Measurements from ENCODE around the gene NBPF1.
A peak's percentile ranks its signal among the peaks of the same experiment; 100 is the strongest.
"Not testable (repeated sequence)": the region's sequence is repeated elsewhere in the genome, so short reads cannot be mapped to it uniquely, and the experiment has no call there.

Gene NBPF1

DNA sequence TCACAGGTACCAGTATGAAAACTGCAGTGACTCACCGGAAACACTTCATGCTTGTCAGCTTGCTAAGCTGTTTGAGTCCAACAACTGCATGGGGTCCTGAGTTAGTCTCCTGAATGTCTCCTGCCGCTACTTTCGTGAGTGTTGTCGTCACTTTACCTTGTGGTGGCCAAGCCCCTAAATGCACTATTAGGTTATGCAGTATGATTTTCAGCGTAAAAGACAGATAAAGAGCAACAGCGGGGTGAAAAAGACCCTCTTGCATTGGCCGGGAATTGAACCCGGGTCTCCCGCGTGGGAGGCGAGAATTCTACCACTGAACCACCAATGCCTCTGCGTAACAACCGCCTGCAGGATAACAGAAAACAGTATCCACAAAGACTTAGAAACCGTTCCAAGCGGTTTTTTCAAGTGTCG lies 67.7 kb downstream of the NBPF1 start:
- peak; percentile 3 for DNase-seq (ENCODE audit: low spot score)

- peak; percentile 10 for DNase-seq (ENCODE audit: low spot score)
Measured at GRCh38 chr1:16540421-16540893, 72.9 kb downstream of the NBPF1 start.

GRCh38 chr1:16537528-16537927 lies 75.8 kb downstream of the NBPF1 start:
- DNase-seq (ENCODE audit: low spot score): not testable (repeated sequence)

DNA sequence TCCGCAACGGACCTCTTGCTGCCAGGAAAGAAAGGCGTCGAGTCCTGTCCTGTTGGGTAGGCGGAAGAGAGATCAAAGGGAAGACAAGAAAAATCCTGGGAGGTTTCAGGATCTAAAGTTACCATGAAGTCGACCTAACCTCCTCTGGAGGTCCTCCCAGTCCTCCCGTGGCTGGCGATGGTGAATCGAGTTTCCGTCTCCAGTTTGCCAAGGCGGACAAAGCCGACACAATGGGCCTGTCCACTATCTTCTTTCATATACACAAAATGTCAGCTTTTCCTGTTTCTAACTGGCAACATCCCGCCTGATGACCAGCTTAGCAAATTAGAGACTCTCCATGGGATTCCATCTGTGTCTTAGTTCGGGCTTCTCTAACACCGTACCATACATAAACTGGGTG lies 76.6 kb downstream of the NBPF1 start:
- DNase-seq (ENCODE audit: low spot score): not testable (repeated sequence)

- not testable (repeated sequence) for DNase-seq (ENCODE audit: low spot score)
Measured at GRCh38 chr1:16535898-16536297, 77.5 kb downstream of the NBPF1 start.

- not testable (repeated sequence) for DNase-seq (ENCODE audit: low spot score)
Measured at GRCh38 chr1:16535487-16535886, 77.9 kb downstream of the NBPF1 start.

DNA sequence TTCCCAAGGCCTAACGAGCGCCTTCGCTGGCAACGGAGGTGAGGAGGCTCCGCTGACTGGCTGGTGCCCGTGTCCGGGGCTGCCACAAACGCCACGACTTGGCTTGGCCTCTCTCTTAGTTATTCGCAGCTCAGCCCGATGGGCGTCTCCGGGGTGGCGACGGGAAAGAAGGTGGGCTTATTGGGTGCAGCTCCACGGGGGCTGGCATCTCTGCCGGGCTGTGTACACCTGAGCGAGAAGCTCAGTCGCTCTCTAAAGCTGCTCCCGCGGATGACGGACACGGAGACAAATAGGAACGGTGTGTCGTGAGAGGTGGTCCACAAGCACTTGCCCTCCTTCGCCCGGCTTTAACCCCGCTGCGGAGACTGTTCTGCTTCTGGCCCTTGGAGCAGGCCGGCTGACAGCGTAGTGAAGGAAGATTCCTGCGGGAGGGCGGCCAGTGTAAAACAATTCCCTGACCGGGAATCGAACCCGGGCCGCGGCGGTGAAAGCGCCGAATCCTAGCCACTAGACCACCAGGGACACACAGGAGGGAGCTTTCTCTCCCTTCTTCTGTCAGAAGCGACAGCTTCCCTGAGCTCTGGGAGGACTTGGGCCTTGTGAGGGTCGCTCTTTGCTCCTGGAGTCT lies 78.4 kb downstream of the NBPF1 start:
- DNase-seq (ENCODE audit: low spot score): peak; percentile 16

DNA sequence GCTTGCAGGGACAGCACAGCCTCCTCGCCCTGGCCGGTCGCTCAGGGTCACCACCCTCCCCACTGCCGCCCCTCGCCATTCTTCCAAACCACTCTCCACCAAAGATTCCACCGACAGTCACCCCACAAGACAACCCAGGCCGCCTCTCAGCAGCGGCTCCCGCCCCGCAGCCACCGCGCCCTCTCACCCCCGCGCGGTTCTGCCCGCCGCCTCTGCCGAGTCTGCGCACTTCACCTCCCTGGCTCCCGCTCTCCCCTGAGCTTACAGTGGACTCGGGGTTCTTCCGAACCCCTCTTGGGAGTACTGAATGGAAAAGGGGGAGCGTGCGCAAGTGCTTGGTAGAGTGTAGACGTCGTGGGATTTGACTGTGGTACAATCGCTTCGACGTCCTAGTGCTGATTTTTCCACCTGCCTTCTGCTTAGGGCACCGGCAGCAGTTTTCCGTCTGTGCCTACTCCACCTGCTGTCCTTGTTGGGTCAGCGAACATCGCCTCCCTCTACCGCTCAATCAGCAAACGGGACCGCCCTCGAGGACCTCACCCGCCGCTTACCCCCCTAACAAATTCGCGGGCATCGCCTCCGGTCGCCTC lies 79.0 kb downstream of the NBPF1 start:
- not testable (repeated sequence) for DNase-seq (ENCODE audit: low spot score)

DNA sequence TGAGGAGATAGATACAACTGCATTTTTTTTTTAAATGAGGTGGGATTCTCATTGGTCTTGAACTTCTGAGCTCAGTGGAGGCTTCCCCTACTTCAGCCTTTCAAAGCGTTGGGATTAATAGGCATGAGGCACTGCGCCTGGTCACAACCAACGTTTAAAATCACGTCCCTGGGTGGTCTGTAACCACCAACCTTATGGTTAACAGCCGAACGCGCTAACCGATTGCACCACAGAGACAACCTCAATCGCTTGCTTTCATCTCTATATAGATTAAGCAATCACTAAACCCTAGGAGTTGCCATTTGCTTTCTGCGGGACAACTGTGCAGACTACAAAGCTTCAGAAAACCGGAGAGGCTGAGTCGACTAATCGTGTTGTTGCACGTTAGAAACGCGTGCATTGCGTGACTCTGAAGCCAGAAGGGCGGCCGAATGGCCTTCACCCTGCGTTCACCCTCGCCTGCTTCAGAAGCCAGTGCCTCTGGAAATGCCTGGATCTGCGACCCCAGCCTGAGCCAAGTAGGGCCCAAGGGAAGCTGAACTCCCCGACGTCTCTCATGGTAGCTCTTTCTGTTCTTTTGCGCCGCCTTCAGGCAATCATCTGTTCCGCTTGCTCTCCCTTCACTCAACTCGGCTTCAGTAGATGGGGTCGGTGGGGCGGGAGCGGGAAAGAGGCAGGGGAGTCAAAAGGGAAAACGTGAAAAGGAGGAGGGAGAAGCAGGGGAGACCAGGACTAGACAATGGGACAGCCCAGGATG lies 81.0 kb downstream of the NBPF1 start:
- DNase-seq (ENCODE audit: low spot score): not testable (repeated sequence)

GRCh38 chr1:16528338-16528737 lies 85.0 kb downstream of the NBPF1 start:
- peak; percentile 25 for DNase-seq (ENCODE audit: low spot score)

DNA sequence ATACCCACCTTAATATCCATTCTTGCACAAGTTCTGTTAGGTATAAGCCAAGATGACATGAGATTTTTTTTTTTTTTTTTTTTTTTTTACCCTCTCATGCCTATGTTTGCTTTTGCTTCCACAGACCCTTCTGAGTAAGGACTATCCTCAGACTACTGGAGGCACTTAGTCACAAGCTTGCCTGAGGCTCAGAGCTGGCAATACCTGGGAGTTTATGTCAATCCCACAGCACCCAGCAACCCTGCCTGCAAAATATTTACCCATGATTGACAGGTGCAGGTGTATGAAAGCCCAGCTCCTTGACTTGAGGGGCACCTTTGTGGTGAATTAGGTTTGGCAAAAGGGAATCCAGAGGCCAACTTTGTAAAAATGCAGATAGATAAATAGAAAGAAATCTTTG lies 87.6 kb downstream of the NBPF1 start:
- DNase-seq (ENCODE audit: low spot score): not testable (repeated sequence)

GRCh38 chr1:16521679-16522078 lies 91.7 kb downstream of the NBPF1 start:
- DNase-seq (ENCODE audit: low spot score): not testable (repeated sequence)

- DNase-seq (ENCODE audit: low spot score): no peak
Measured at GRCh38 chr1:16521288-16521583, 92.1 kb downstream of the NBPF1 start.

DNA sequence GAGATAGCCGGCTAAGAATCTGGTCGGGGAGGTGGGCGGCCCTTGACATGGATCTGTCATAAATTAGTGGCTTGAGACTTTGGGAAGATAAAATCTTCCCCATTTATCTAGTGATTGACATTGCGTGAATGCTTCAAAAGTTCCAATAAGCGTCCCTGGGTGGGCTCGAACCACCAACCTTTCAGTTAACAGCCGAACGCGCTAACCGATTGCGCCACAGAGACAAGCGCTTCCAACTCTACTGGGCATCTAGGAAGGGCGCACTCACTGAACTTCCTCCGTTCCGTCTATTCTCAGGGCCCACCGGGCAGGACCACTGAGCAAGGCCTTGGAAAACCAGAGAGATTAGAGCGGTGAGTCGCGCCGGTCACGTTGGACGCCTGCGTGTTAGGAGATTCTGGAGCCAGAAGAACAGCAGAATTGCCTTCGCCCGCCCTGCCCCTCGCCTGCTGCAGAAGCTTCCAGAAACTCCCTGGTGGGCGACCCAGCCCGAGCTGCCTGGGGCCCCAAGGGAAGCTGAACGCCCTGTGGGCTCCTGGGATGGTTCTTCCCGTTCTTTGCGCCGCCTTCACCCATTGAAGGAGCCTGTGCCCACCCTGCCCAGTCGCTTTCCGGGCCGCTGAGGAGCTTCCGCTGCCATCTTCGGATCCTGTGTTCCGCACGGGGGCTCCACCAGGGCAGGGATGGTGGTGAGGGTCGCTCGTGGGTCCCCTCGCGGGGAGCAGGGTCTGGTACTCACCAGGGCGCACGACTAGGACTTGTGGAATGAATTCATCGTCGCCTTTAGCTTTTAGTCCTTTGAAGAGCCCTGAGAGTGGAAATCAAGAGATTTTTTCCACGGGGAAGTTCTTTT lies 92.7 kb downstream of the NBPF1 start:
- DNase-seq (ENCODE audit: low spot score): not testable (repeated sequence)

GRCh38 chr1:16519255-16519951 lies 94.0 kb downstream of the NBPF1 start:
- not testable (repeated sequence) for DNase-seq (ENCODE audit: low spot score)

DNA sequence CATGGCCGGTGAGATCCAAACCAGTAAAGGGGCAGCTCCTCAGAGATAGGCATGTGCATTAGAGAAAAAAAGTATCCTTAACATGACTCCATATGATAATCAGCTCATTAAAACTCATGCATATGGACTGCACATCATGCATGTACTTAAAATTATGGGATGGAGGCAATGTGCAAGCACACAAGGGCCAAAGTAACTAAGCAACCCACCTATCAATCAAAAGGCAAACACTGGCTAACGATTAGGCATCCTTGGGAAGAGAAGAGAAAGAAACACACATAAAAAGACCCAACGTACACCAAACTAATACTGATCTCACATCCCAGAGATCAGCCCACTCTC lies 94.5 kb downstream of the NBPF1 start:
- not testable (repeated sequence) for DNase-seq (ENCODE audit: low spot score)

DNA sequence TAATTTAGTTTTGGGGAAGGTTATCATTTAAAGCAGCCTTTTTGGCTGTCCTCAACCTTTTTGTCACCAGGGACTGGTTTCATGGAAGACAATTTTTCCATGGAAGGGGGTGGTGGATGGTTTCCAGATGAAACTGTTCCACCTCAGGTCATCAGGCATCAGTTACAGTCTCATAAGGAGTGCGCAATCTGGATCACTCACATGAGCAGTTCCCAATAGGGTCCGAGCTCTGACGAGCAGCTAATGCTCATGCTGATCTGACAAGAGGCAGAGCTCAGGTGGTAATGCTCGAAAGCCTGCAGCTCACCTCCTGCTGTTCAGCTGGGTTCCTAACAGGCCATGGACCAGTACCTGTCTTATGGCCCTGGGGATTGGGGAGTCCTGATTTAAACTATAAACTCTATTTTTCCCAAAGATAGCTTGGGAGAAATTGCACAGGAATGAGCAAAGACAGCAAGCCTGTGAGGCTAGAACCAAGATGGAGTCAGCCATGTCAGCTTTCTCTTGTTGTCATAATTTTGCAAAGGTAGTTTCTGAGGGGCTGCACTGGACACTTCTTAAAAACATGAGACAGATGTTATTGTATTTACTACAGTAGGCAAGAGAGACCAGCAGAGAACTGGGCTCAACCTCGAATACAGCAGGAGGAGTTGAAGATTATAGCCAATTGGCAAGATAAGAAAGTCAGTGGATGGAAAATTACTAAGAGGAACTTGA lies 96.5 kb downstream of the NBPF1 start:
- DNase-seq (ENCODE audit: low spot score): not testable (repeated sequence)

GRCh38 chr1:16514107-16515055 lies 99.0 kb downstream of the NBPF1 start, which contains the start of gene RNU1-1:
TSS of gene RNU1-1 (minus strand) at chr1:16514285.
- peak; percentile 75 for DNase-seq (ENCODE audit: low spot score)

DNA sequence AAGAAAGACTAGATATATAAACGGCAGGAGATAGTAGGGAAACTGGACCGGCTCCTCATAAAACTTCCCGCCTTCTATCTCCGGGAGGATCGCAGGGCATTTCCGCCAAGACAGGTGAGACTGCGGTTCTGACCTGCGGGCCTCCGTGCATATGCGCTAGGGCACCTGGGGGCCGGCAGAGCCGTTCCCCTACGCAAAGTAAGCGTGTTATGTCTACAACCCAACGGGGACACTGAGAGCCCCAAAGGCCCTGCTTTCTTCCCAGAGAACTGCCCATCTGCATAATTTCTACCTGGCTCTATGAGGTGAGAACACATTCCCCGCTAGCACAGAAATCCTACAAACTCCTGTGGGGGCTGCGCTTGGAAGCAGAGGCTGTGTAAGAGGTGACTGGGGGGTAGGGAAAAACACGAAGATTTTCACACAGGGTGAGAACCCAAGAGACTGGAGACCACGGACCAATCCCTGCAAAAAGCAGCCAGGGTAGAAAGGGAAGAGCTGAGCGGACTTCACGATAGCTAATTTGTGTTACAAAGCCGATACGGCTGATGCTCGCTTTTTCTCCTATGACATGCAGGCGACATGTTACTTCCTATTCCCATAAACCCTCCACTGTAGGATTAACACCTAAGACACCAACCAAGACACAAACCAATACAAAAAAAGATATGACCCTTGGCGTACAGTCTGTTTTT lies 99.8 kb downstream of the NBPF1 start:
- peak; percentile 83 for DNase-seq (ENCODE audit: low spot score)

Data from pons (tissue), 1 donor.